NOMO-1 (cell line): ENCODE data around the gene ZNF865.

Experiments used
- DNase-seq, 2 experiments: peaks; one replicate each; lab custom pipeline; 2025; ENCODE audit not compliant: unreplicated experiment in 2 of 2; lab: John Stamatoyannopoulos, UW

ZNF865 gene

DNA sequence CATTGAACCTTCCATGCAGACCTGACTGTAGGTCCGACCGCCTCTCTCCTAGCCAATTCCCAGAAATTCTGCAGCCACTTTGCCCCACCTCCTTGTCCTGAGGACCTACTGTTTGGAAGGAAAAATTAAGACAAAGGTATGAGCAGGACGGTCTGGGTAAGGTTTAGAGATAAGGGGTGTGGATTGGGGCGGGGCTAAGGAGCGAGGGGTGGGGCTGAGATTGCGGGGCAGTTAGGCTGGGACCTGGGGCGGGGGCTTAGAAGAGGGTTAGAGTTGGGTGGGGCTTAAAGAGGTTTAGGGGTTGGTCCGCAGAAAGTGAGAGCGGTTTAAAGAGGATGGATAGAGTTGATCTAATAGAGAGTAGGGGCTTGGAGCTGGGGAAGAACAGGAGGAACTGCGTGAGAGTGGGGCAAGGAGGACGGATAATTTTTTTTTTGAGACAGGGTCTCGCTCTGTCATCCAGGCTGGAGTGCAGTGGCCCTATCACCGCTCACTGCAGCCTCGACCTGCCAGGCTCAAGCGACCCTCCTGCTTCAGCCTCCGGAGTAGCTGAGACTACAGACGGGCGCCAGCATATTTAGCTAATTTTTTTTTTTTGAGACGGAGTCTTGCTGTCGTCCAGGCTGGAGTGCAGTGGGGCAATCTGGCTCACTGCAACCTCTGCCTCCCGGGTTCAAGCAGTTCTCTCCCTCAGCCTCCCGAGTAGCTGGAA is 1.7 kb upstream of the ZNF865 start:
- no peak for DNase-seq

DNA sequence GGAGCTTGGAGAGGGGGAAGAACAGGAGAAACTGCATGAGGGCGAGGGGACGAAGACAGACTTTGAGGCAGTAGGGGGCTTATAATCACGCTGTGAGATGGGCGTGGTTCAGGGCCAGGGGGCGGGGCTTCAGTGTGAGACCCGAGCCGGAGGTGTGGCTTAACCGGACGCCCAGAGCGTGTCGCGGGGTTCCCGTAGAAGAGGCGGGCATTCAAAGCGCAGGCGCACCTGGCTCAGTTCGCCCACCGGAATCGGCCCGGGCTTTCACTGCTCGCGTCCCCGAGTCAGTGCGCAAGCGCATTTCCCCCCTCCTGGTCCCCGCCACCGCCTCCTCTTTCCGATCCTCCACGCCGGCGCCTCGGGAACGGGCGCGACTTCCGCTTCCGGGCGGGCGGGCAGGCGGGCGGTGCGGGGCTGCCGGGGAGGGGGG is 225 bp upstream of the ZNF865 start:
- peak; percentile 88 to 89 for DNase-seq

DNA sequence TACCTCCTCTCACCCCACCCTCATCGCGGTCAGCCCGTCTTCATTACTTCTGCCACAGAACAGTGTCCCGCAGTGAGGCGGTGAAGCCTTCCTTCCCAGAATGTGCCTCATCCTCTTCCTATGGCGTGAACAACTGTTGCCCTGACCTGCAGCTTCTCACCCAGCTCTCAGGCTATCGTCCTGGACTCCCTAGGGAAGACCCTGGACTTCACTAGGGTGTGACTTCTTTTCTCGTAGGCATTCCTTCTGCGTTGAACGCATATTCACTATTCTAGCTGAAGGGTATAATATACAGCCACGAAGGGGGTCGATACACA is 982 bp downstream of the ZNF865 start:
- no peak for DNase-seq

DNA sequence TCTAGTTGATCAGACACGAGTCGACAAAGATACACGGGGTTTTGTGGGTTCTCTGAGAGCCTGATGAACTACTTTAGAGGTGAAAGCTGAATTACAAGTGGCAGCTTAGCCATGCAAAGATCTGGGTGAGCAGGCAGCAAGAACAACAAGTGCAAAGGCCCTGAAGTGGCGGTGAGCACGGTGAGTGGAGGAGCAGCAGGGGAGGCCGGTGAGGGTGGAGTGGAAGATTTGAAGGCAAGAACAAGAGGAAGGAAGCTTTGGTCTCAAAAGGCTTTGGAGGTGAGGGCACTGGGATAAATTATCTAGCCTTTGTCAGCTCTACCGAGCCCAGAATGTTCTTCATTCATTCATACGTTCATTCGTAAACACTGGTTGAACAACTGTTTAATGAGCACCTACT is 1.4 kb downstream of the ZNF865 start:
- no peak for DNase-seq

DNA sequence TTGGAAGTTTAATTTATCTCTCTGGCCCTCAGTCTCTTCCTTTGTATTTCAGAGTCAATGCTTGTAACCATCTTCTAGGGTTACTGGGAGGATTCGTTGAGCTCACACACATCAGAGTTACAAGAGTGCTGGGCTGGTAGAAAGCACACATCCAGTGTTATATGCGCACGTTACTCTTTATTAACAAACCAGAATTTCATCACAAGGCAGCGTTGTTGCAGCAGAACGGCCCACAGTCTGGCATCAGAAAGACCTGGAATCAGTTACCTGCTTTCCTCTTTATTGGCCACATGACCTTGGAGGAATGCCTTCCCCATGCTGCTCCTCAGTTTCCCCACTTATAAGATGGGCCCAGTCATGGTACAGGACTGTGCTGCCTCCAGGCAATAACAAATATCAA is 3.9 kb downstream of the ZNF865 start:
- DNase-seq: no peak

DNA sequence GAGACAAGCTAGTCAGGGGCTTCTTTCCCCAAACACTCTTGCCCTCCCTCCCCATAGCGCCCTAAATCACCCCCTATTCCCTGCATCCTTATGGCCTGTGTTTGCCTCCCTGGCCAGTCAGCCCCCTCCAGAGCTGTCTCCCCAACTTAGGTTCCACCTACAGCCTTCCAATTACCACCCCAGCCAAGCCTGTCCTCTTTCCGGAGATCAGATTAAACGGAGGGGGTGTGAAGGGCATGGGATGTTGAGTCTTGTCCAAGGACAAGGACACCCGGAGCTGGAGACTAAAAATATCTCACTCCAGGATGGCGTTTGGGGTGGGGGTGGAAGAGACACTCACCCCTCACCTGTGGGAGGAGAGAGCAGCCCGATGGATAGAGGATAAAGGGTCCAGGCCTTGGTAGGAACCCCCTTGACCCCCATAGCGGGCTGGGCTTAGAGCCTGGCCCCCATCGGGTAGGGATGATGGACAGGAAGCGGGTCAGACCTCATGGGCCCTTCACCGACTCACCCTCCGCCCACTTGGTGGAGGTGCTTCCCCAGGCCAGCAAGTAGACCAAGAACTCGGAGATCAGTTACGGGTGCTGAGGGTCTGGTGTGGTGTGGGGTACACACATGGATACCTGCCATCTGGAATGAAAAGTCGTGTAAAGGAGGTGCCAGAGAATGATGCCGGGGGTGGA is 6.0 kb downstream of the ZNF865 start:
- DNase-seq: no peak

DNA sequence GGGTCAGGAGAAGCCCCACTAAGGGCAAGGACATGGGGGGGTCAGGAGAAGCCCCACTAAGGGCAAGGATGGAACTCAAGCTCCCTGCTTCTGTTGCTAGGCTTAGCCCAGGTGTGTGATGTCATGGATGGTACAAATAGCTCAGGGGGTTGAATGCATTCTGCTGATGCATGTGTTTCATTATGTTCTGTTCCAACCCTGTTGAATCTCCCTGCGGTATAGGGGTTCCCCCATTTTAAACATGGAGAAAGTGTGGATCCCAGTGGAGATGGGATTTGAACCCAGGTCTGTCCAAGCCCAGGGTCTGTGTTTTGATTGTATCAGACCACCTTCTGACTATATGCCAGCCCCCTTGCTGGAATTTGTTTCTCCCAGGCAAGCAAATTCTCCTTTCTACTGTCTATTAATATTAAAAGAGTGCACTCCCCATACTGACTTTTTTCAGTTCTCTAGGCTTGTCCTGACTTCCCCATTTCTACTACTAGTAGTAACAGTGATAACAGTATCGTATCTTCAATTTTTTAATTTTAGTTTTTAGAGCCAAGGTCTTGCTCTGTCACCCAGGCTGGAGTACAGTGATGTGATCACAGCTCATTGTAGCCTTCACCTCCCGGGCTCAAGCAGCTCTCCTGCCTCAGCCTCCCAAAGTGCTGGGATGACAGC is 6.7 kb downstream of the ZNF865 start:
- DNase-seq: peak in 1 of 2 experiments; percentile 36

DNA sequence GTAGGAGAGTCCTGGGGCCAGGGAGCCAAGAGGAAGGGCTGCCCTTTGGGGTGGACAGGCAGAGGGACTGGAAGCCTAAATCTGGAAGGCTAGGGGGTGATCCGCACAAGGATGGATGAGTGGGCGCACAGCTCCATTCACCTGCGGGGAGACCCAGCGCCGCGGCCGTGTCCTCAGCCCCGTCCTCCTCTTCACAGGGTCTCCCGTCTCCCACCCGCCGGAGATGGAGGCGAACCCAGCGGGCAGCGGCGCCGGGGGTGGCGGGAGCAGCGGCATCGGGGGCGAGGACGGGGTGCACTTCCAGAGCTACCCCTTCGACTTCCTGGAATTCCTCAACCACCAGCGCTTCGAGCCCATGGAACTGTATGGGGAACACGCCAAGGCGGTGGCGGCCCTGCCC is 7.9 kb downstream of the ZNF865 start:
- no peak for DNase-seq

DNA sequence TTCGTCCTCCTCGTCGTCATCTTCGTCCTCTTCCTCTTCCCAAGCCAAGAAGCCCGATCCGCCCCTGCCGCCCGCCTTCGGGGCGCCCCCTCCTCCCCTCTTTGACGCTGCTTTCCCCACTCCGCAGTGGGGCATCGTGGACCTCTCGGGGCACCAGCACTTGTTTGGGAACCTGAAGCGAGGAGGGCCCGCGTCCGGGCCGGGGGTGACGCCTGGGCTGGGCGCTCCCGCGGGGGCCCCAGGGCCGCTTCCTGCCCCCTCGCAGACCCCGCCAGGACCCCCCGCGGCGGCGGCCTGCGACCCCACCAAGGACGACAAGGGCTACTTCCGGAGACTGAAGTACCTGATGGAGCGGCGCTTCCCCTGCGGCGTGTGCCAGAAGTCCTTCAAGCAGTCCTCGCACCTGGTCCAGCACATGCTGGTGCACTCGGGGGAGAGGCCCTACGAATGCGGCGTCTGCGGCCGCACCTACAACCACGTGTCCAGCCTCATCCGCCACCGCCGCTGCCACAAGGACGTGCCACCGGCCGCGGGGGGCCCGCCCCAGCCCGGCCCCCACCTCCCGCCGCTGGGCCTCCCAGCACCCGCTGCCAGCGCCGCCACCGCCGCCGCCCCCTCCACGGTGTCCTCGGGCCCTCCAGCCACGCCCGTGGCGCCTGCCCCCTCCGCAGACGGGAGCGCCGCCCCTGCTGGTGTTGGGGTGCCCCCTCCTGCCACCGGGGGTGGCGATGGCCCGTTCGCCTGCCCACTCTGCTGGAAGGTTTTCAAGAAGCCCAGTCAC is 8.7 kb downstream of the ZNF865 start:
- DNase-seq: no peak

DNA sequence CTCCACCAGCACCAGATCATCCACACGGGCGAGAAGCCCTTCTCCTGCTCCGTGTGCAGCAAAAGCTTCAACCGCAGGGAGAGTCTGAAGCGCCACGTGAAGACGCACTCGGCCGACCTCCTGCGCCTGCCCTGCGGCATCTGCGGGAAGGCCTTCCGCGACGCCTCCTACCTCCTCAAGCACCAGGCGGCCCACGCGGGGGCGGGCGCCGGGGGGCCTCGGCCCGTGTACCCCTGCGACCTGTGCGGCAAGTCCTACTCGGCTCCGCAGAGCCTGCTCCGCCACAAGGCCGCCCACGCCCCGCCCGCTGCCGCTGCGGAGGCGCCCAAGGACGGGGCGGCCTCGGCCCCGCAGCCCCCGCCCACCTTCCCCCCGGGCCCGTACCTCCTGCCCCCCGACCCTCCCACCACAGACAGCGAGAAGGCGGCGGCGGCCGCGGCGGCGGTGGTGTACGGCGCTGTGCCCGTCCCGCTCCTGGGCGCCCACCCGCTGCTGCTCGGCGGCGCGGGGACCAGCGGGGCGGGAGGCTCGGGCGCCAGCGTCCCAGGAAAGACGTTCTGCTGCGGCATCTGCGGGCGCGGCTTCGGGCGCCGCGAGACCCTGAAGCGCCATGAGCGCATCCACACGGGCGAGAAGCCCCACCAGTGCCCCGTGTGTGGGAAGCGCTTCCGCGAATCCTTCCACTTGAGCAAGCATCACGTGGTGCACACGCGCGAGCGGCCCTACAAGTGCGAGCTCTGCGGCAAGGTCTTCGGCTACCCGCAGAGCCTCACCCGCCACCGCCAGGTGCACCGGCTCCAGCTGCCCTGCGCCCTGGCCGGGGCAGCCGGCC is 9.5 kb downstream of the ZNF865 start:
- no peak for DNase-seq

DNA sequence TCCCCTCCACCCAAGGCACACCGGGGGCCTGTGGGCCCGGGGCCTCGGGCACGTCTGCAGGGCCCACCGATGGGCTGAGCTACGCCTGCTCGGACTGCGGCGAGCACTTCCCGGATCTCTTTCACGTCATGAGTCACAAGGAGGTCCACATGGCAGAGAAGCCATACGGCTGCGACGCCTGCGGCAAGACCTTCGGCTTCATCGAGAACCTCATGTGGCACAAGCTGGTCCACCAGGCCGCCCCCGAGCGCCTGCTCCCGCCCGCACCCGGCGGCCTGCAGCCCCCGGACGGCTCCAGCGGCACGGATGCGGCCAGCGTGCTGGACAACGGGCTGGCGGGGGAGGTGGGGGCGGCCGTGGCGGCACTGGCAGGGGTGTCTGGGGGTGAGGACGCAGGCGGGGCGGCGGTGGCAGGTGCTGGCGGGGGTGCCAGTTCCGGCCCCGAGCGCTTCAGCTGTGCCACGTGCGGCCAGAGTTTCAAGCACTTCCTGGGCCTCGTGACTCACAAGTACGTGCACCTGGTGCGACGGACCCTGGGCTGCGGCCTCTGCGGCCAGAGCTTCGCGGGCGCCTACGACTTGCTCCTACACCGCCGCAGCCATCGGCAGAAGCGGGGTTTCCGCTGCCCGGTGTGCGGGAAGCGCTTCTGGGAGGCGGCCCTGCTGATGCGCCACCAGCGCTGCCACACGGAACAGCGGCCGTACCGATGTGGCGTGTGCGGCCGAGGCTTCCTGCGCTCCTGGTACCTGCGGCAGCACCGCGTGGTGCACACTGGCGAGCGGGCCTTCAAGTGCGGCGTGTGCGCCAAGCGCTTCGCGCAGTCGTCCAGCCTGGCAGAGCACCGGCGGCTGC is 10.3 kb downstream of the ZNF865 start:
- no peak for DNase-seq

DNA sequence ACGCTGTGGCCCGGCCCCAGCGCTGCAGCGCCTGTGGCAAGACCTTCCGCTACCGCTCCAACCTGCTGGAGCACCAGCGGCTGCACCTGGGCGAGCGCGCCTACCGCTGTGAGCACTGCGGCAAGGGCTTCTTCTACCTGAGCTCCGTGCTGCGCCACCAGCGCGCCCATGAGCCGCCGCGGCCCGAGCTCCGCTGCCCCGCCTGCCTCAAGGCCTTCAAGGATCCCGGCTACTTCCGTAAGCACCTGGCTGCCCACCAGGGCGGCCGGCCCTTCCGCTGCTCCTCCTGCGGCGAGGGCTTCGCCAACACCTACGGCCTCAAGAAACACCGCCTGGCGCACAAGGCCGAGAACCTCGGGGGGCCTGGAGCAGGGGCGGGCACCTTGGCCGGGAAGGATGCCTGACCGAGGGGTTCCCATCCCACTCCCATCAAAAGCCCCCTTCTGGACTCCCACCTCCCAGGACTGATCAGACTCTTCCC is 11.0 kb downstream of the ZNF865 start:
- DNase-seq: no peak

DNA sequence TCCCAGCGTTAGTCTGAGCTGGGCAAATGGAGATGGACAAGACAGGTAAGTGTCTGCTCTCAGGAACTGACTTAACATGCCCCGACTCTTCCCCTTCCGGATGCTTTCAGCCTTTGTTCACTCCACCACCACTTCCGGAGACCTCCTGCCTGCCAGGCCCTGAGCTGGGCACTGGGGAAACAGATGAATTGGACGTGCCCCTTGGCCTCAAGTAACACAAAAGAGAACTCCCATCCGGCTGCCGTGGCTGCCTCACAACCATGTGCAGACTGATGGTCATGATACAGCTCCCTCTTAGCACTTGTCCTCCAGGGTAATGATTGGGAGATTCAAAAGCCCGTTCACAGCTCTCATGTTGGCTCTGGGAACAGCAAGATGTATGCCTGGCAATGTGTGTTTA is 12.0 kb downstream of the ZNF865 start:
- DNase-seq: no peak

DNA sequence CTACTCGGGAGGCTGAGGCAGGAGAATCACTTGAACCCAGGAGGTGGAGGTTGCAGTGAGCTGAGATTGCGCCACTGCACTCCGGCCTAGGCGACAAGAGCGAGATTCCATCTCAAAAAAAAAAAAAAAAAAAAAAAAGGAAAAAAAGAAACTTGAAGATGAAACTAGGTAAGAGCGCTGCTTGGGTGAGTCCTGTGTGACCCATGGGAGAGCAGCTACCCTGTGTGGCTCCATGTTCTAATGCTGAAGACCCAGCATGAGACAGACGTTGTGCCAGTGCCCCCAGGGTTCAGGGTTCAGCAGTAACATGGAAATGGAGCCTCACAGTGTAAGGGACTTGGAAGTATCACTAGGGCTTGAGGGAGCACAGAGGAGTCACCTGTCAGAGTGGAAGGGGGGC is 13.0 kb downstream of the ZNF865 start:
- DNase-seq: no peak

DNA sequence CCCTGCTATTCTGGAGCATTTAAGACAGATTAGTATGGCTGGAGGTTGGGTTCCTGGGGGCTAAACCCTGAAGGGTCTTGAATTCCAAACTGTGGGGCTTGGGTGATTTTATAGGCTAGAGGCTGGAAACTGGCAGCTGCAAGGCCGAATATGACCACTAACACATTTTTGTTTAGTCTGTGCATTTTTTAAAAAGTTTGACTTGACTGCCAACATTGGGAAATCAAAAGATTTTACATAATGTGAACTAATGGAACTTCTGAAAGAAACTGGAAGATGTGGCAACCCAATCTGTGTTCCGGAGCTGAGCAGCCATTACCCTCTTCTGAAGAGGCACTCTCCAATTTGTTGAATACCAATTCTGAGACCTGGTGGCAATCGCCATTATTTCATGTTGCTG is 13.8 kb downstream of the ZNF865 start:
- peak in 1 of 2 experiments; percentile 27 for DNase-seq

DNA sequence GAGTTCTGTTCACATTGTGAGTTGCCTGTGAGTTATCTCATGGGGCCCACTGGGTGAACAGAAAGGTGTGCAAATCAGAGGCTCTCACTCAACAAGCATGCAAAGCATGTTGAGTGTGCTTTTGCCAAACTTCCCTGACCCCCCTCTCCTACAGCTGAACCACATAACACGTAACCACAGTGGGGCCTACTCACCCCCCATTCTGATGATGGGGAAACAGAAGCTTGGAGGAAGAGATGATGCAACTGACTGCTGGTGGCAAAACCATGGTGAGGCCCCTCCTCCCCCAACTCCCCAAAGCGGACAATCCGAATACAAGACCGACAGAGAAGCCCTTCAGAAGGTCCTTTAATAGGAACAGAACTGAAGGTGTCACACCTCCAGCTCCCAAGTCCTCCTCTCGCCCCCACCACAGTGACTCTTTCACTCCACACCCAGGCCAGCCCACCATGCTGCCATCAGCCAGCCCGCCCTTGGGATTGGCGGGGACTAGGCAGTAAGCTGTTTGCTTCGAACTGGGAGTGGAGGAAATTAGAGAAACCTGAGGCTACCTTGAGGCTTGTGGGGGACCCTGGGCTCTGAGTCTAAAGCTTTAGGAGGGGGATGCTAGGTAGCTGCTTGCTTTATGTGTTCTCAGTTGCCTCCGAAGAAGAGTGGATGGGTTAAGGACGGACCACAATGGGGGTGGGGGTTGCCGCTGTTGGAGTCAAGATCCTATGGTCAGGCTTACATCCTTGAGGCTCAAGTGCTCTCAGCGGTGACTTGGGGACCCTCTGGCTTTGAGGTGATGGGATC is 15.2 kb downstream of the ZNF865 start:
- peak; percentile 88 to 92 for DNase-seq

DNA sequence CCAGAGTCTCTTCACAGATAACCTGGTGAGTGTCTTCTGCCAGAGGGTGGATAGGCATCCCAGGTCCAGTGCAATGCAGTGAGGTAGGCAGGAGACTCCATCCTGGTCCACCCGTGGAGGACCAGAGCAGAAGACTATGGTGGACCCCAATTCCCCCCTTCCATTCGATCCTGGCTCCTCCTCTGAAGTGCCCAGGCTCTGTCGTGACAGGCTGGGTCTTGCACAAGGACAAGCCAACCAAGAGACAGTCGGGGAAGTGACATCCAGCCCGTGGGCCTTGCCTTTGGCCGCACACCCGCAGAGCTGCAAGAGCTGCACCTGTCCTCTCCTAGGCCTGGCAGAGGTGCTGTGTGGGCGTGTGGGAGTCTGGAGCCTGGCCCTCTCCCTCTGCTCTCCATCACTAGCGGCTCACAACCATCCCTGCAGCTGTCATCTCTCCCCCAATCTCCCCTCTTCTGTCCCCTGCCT is 15.8 kb downstream of the ZNF865 start:
- DNase-seq: no peak

DNA sequence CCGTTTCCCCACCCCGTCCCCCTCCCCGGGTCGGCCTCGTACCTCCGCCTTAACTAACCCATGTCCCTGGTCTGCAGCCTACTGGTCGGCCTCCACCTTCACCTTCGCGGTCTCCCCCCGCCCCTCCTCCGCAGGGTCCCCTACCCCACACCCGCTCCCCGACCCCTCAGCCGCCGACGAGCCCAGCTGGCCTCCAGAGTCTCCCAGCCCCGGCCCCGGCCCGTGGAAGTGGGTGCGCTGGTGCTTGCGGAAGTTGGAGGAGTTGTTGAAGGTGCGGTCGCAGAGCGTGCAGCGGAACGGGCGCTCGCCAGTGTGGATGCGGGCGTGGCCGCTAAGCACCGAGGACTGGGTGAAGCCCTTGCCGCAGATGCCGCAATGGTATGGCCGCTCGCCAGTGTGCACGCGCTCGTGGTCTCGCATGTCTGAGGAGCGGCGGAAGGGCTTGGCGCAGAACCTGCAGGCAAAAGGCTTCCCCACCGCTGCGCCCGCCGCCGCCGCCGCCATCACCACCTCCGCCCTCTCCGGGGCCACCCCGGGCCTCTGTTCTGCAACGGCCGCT is 16.3 kb downstream of the ZNF865 start:
- DNase-seq: no peak
